GM12878 (cell line): Measurements from ENCODE around the gene ELMOD3. TPM values are rescaled to one million over a fixed set of nuclear protein-coding genes. Genes with fewer than 3 reads are reported as not detected.

Experiments used
- ATAC-seq: fragments of 200-7000 bp; cut with Tn5 transposase; 3 replicates; pipeline ENCODE4 v1.9.1; 2020; ENCODE audit warnings: mild to moderate bottlenecking, moderate library complexity
- BruUV-seq: library from RNA; stranded (reverse); fragments of 400-500 nt; replicated peaks from 2 replicates; lab custom pipeline; 2021; lab: Mats Ljungman, UMichigan
- CTCF ChIA-PET: fragments of 300-600 bp; sonication (Branson Sonifier 250); formaldehyde crosslinking; extraction: SDS; loops from one replicate; lab custom pipeline; 2021; ENCODE audit warnings: inconsistent platforms; lab: Yijun Ruan, JAX
- POLR2A ChIA-PET: fragments of 350-600 bp; formaldehyde crosslinking; extraction: SDS; loops from one replicate; lab custom pipeline; 2021; ENCODE audit warnings: inconsistent platforms; lab: Charles Lee
- RAD21 ChIA-PET: fragments of 300-600 bp; sonication (Branson Sonifier 250); formaldehyde crosslinking; loops from one replicate; lab custom pipeline; 2023; ENCODE audit warnings: antibody characterized with exemption; ENCODE audit not compliant: unreplicated experiment; lab: Charles Lee
- SMC1A ChIA-PET: fragments of 300-600 bp; sonication (Branson Sonifier 250); formaldehyde crosslinking; loops from one replicate; lab custom pipeline; 2023; ENCODE audit not compliant: unreplicated experiment, uncharacterized antibody; lab: Charles Lee
- DNase-seq: peaks from one replicate; pipeline ENCODE4 v3.0.0-alpha.2; 2011; ENCODE audit warnings: low read depth, low spot score
- FAIRE-seq: peaks from 3 replicates; lab custom pipeline; 2011; peaks lifted over from hg19 to GRCh38; lab: Jason Lieb, UNC
- H2AFZ ChIP-seq: 2 replicates; pipeline ENCODE4 v1.6.0; 2011; ENCODE audit warnings: low read depth, low read length, control low read depth; ENCODE audit not compliant: control insufficient read depth
- H3K27ac ChIP-seq: 2 replicates; pipeline ENCODE4 v1.5.1; 2011; ENCODE audit warnings: control low read depth; ENCODE audit not compliant: control insufficient read depth, insufficient read depth
- H3K27me3 ChIP-seq, 2 experiments: replicated peaks in 1 of 2; 2 replicates each; pipeline versions ENCODE4 v1.6.0 to v1.6.1; 2011; ENCODE audit warnings: low read length in 1 of 2; ENCODE audit not compliant: control insufficient read depth in 2 of 2, insufficient read depth in 2 of 2
- H3K36me3 ChIP-seq, 2 experiments: 2 replicates each; pipeline ENCODE4 v1.5.1; 2011; ENCODE audit warnings: low read length in 1 of 2; ENCODE audit not compliant: control insufficient read depth in 2 of 2, insufficient read depth in 2 of 2
- H3K4me1 ChIP-seq: 2 replicates; pipeline ENCODE4 v1.6.1; 2011; ENCODE audit warnings: mild to moderate bottlenecking, low read length, moderate library complexity, mixed read lengths; ENCODE audit not compliant: control insufficient read depth, insufficient read depth
- H3K4me2 ChIP-seq: 2 replicates; pipeline ENCODE4 v1.6.0; 2011; ENCODE audit warnings: control low read depth; ENCODE audit not compliant: control insufficient read depth, insufficient read depth
- H3K4me3 ChIP-seq: fragments of 200-600 bp; sonication (generic); 2 replicates; pipeline ENCODE4 v1.5.1; 2016
- H3K79me2 ChIP-seq: 2 replicates; pipeline ENCODE4 v1.6.0; 2011; ENCODE audit warnings: low read length; ENCODE audit not compliant: control insufficient read depth, insufficient read depth
- H3K9ac ChIP-seq: 2 replicates; pipeline ENCODE4 v1.8.0; 2011; ENCODE audit warnings: low read length, control low read depth, mixed read lengths; ENCODE audit not compliant: control insufficient read depth, insufficient read depth
- H3K9me3 ChIP-seq: replicated peaks from 3 replicates; pipeline ENCODE4 v1.5.1; 2011; ENCODE audit warnings: mild to moderate bottlenecking, low read length; ENCODE audit not compliant: control insufficient read depth, insufficient read depth
- H4K20me1 ChIP-seq: 2 replicates; pipeline ENCODE4 v1.6.0; 2011; ENCODE audit not compliant: control insufficient read depth, insufficient read depth
- BACH1 ChIP-seq: fragments of 450-650 bp; IDR thresholded peaks from 2 replicates; pipeline ENCODE4 v1.6.1; 2017; ENCODE audit warnings: mild to moderate bottlenecking, borderline replicate concordance
- CHD1 ChIP-seq: IDR thresholded peaks from 2 replicates; pipeline ENCODE4 v1.6.1; 2012; ENCODE audit warnings: low read depth, low read length, improper control_type of control experiment
- ELK1 ChIP-seq: IDR thresholded peaks from 2 replicates; pipeline ENCODE4 v1.6.1; 2012; ENCODE audit warnings: low read depth, low read length, improper control_type of control experiment
- JUND ChIP-seq: IDR thresholded peaks from 2 replicates; pipeline ENCODE4 v1.6.1; 2012; ENCODE audit warnings: low read depth, mild to moderate bottlenecking, low read length, improper control_type of control experiment, moderate library complexity
- KAT2A ChIP-seq: conservative IDR thresholded peaks from 2 replicates; pipeline ENCODE4 v1.6.1; 2011; ENCODE audit warnings: low read depth, low read length; ENCODE audit not compliant: control insufficient read depth
- WGBS: methylation state at CpG from one replicate; pipeline ENCODE4 v1.1.6; 2016; ENCODE audit warnings: low lambda C conversion rate; ENCODE audit not compliant: insufficient replicate concordance, insufficient coverage; ENCODE audit errors: missing lambda C conversion rate; 5-methylcytosine and 5-hydroxymethylcytosine counted together
- in situ Hi-C: fragments of 300-500 bp; cut with MboI; formaldehyde crosslinking; loops from 9 replicates; pipeline ENCODE4 v1.14.3; 2018; ENCODE audit warnings: mixed read lengths
- intact Hi-C: fragments of 100-400 bp; cut with micrococcal nuclease; formaldehyde crosslinking; loops from one replicate; pipeline ENCODE4 v1.14.2; 2022; ENCODE audit not compliant: unreplicated experiment
- polyA plus RNA-seq, 11 experiments: library from polyadenylated mRNA; depleted of rRNA in 4 of 11; unstranded in 6 of 11; stranded (reverse) in 5 of 11; fragments of >200 nt; fragmentation: Nextera tagmentation in 4 of 11; fragmentation: Illumina TruSeq in 1 of 11; extraction: Ambion mirVana in 4 of 11; extraction: Trizol in 1 of 11; gene quantifications; 1 replicate in 1 of 11; 2 replicates in 10 of 11; pipeline versions ENCODE4 v1.2.1 to v1.2.3, GENCODE V29; 2011 to 2016; ENCODE audit warnings: inconsistent platforms in 2 of 11, missing spikeins in 2 of 11, low read depth in 1 of 11
- total RNA-seq, 4 experiments: library from RNA; depleted of rRNA in 3 of 4; stranded (reverse); fragments of >200 nt in 3 of 4; fragmentation: Illumina TruSeq in 1 of 4; extraction: Trizol in 1 of 4; gene quantifications; 2 replicates each; pipeline versions ENCODE4 v1.2.1 to v1.2.3, GENCODE V29; 2013 to 2021

The ELMOD3 gene
- total and polyA plus RNA-seq, 10 of the 15 experiments (the other 5 are each of a cell fraction or from before 2014, with no cell fraction given), result 1.2 to 19.1 (median 12.5) TPM

- ATAC-seq (peak; percentile 12; the same call in 1 of the 3 replicates), DNase-seq (no peak), FAIRE-seq (no peak)
- RAD21 ChIA-PET, result interaction anchor here (0.5 to 2.6 kb wide), 3 partner anchors 10 to 939 kb away, joined by 3 to 13 read pairs (median 5); no protein-coding TSS in a partner anchor
- H3K4me2 ChIP-seq, result no peak overlapping the region
- BruUV-seq, result no TSS peak
- in situ Hi-C loops (no loop called here), intact Hi-C loops (loop anchor here (10.0 kb wide), 1 partner anchor 385 kb away; no protein-coding TSS in a partner anchor)
- no peaks in the 10 kb centered on the region for H3K27me3 ChIP-seq
- no peaks in the 10 kb centered on the region for H4K20me1 ChIP-seq
- SMC1A ChIA-PET, result interaction anchor here (0.9 to 3.2 kb wide), 2 partner anchors 106 to 121 kb away, joined by 3 to 22 read pairs; no protein-coding TSS in a partner anchor
- 31% methylated on average over 12 of the region's 12 CpGs for WGBS
- POLR2A ChIA-PET, result interaction anchor here (0.6 to 1.4 kb wide), 4 partner anchors 30 to 121 kb away, joined by 3 to 4 read pairs (median 3); no protein-coding TSS in a partner anchor
- no peak overlapping the region for H3K9ac ChIP-seq
- no peak overlapping the region for H3K27ac ChIP-seq
- CTCF ChIA-PET, result interaction anchor here (0.7 to 3.4 kb wide), 5 partner anchors 9 to 127 kb away, joined by 3 to 17 read pairs (median 4); no protein-coding TSS in a partner anchor
- TF ChIP-seq JUND, result no peak
- H3K4me3 ChIP-seq, result no peak overlapping the region
- H3K79me2 ChIP-seq, result no peaks in the 10 kb centered on the region
- peak overlapping the region; percentile 17 for H2AFZ ChIP-seq
- H3K9me3 ChIP-seq, result no peaks in the 10 kb centered on the region
- H3K36me3 ChIP-seq, result no peaks in the 10 kb centered on the region
- H3K4me1 ChIP-seq, result no peaks in the 10 kb centered on the region
Measured at GRCh38 chr2:85429213-85429923, 74.8 kb downstream of the ELMOD3 start.

- no peak for FAIRE-seq
- Histone ChIP-seq H4K20me1 (no peaks in the 10 kb centered on the region), H3K9me3 (no peaks in the 10 kb centered on the region), H3K4me2 (no peak overlapping the region)
- TF ChIP-seq BACH1 (no peak), CHD1 (no peak), ELK1 (no peak), KAT2A (no peak)
- TF ChIP-seq, all 136 proteins: peak for 0
- intact Hi-C loops (loop anchor here (10.0 kb wide), 1 partner anchor 385 kb away; no protein-coding TSS in a partner anchor), in situ Hi-C loops (no loop called here)
- ChIA-PET CTCF (interaction anchor here (1.2 to 3.4 kb wide), 3 partner anchors 10 to 122 kb away, joined by 4 to 17 read pairs (median 9); no protein-coding TSS in a partner anchor), SMC1A (interaction anchor here (3.2 kb wide), 1 partner anchor 120 kb away, joined by 22 read pairs; no protein-coding TSS in a partner anchor), RAD21 (interaction anchor here (1.8 to 2.6 kb wide), 2 partner anchors 10 to 122 kb away, joined by 5 to 13 read pairs; no protein-coding TSS in a partner anchor), POLR2A (interaction anchor here (1.1 to 1.4 kb wide), 2 partner anchors 112 to 120 kb away, joined by 3 read pairs; no protein-coding TSS in a partner anchor)
- no peak for DNase-seq
- H3K4me3 ChIP-seq, result no peak overlapping the region
- H3K27ac ChIP-seq, result no peak overlapping the region
- no peaks in the 10 kb centered on the region for H3K4me1 ChIP-seq
- peak; percentile 22 for ATAC-seq
- 43% methylated on average over 2 of the region's 2 CpGs for WGBS
- no peaks in the 10 kb centered on the region for H3K27me3 ChIP-seq
- H3K36me3 ChIP-seq, result no peaks in the 10 kb centered on the region
- H3K79me2 ChIP-seq, result no peaks in the 10 kb centered on the region
- BruUV-seq, result no TSS peak
- peak overlapping the region; percentile 17; the same call in 1 of the 2 replicates for H2AFZ ChIP-seq
- H3K9ac ChIP-seq, result no peak overlapping the region
Measured at GRCh38 chr2:85429924-85430289, 75.3 kb downstream of the ELMOD3 start.
